ENCODE data around the gene TMEM240.

GRCh38 chr1:1538334-1538733 is 2.1 kb downstream of the TMEM240 start:
- TF ChIP-seq CTCF (IDR thresholded peaks at IDR 0.05 in 8 of 11, conservative IDR thresholded peaks at IDR 0.05 in 3 of 11) (no peak), POLR2A (IDR thresholded peaks at IDR 0.05) (no peak), POLR2AphosphoS5 (IDR thresholded peaks at IDR 0.05) (no peak)

All from spleen (tissue), 7 donors.